Thyroid gland (tissue), 4 donors: ENCODE results near the gene ASTL. TPM values are rescaled to one million over a fixed set of nuclear protein-coding genes. Genes with fewer than 3 reads are reported as not detected.

ENCODE experiments used
- DNase-seq, 2 donors: peaks; one replicate each; pipeline ENCODE4 v3.0.0-alpha.2; 2019
- H3K27ac ChIP-seq, 3 donors: fragments of 200-600 bp; sonication (generic); 1 replicate in 2 of 3; 2 replicates in 1 of 3; pipeline ENCODE4 v1.5.1; 2016 to 2019; ENCODE audit warnings: mild to moderate bottlenecking in 1 of 3, moderate library complexity in 1 of 3
- H3K27me3 ChIP-seq: fragments of 200-600 bp; sonication (generic); one replicate; pipeline ENCODE4 v1.5.1; 2019
- H3K36me3 ChIP-seq, 2 donors: fragments of 200-600 bp; sonication (generic); one replicate each; pipeline ENCODE4 v1.5.1; 2016 to 2019
- H3K4me1 ChIP-seq, 2 donors: fragments of 200-600 bp; sonication (generic); one replicate each; pipeline ENCODE4 v1.5.1; 2017 to 2019
- H3K4me3 ChIP-seq, 3 donors: fragments of 200-600 bp; sonication (generic); replicated peaks in 1 of 3; 1 replicate in 2 of 3; 2 replicates in 1 of 3; pipeline ENCODE4 v1.5.1; 2016; ENCODE audit warnings: mild to moderate bottlenecking in 1 of 3
- H3K9me3 ChIP-seq: fragments of 200-600 bp; sonication (generic); one replicate; pipeline ENCODE4 v1.5.1; 2017
- CTCF ChIP-seq, 6 experiments: fragments of 200-600 bp in 3 of 6; fragments of 450-650 bp in 3 of 6; sonication (generic) in 3 of 6; IDR thresholded peaks; one replicate each; pipeline ENCODE4 v1.5.1; 2016 to 2019; ENCODE audit warnings: antibody characterized with exemption in 6 of 6, mild to moderate bottlenecking in 2 of 6, inconsistent platforms in 1 of 6, moderate library complexity in 1 of 6
- POLR2A ChIP-seq, 2 donors: fragments of 450-650 bp; IDR thresholded peaks; one replicate each; pipeline ENCODE4 v1.6.1; 2017; ENCODE audit warnings: antibody characterized with exemption in 2 of 2, mild to moderate bottlenecking in 2 of 2, moderate library complexity in 1 of 2
- WGBS, 2 donors: methylation state at CpG; one replicate each; pipeline ENCODE4 v1.1.5; 2017; 5-methylcytosine and 5-hydroxymethylcytosine counted together
- intact Hi-C: fragments of 100-400 bp; cut with DNase I; formaldehyde crosslinking; loops from one replicate; pipeline ENCODE4 v1.15.1; 2023
- total RNA-seq, 4 donors: library from RNA; depleted of rRNA; stranded (reverse); fragments of >200 nt; gene quantifications; one replicate each; pipeline ENCODE4 v1.2.3, GENCODE V29; 2016

The ASTL gene
- total RNA-seq, 4 donors from 2014 or later, result not detected

GRCh38 chr2:96181529-96181928 lies 43.2 kb upstream of the ASTL start:
- H3K27ac ChIP-seq, result no peak overlapping the region
- H3K27me3 ChIP-seq, result no peaks in the 10 kb centered on the region
- no peak for TF ChIP-seq CTCF (IDR thresholded peaks at IDR 0.05)
- TF ChIP-seq POLR2A (IDR thresholded peaks at IDR 0.05), result no peak
- no peak for DNase-seq
- peaks cover 18 to 25% of the 10 kb centered on the region in 2 donors for H3K36me3 ChIP-seq
- no peaks in the 10 kb centered on the region for H3K9me3 ChIP-seq
- WGBS, 2 donors, result 77 to 78% methylated on average over 5 of the region's 5 CpGs
- no peak overlapping the region for H3K4me3 ChIP-seq
- no peaks in the 10 kb centered on the region for H3K4me1 ChIP-seq
- intact Hi-C loops, result no loop called here

GRCh38 chr2:96180521-96180920 lies 42.2 kb upstream of the ASTL start:
- no peak overlapping the region for H3K27ac ChIP-seq
- no peaks in the 10 kb centered on the region for H3K4me1 ChIP-seq
- no peak for DNase-seq
- no peak for TF ChIP-seq POLR2A (IDR thresholded peaks at IDR 0.05)
- TF ChIP-seq CTCF (IDR thresholded peaks at IDR 0.05), result no peak
- H3K27me3 ChIP-seq, result no peaks in the 10 kb centered on the region
- H3K4me3 ChIP-seq, result no peak overlapping the region
- no peaks in the 10 kb centered on the region for H3K9me3 ChIP-seq
- peaks cover 8 to 15% of the 10 kb centered on the region in 2 donors for H3K36me3 ChIP-seq
- intact Hi-C loops, result no loop called here

GRCh38 chr2:96180002-96180401 lies 41.7 kb upstream of the ASTL start:
- H3K4me1 ChIP-seq, result no peaks in the 10 kb centered on the region
- TF ChIP-seq POLR2A (IDR thresholded peaks at IDR 0.05) (no peak), CTCF (IDR thresholded peaks at IDR 0.05) (no peak)
- DNase-seq, result no peak
- intact Hi-C loops, result no loop called here
- H3K4me3 ChIP-seq, result no peak overlapping the region
- no peaks in the 10 kb centered on the region for H3K27me3 ChIP-seq
- no peak overlapping the region for H3K27ac ChIP-seq
- H3K9me3 ChIP-seq, result no peaks in the 10 kb centered on the region
- H3K36me3 ChIP-seq, result peaks cover 3 to 10% of the 10 kb centered on the region in 2 donors
- 86 to 91% methylated on average over 1 of the region's 1 CpG for WGBS, 2 donors

- TF ChIP-seq CTCF (IDR thresholded peaks at IDR 0.05) (no peak), POLR2A (IDR thresholded peaks at IDR 0.05) (no peak)
- Histone ChIP-seq H3K27ac (no peak overlapping the region), H3K27me3 (no peaks in the 10 kb centered on the region), H3K36me3 (no peaks in the 10 kb centered on the region), H3K4me1 (no peaks in the 10 kb centered on the region), H3K4me3 (no peak overlapping the region), H3K9me3 (no peaks in the 10 kb centered on the region)
- intact Hi-C loops, result loop anchor here (10.0 kb wide), 1 partner anchor 152 kb away; no protein-coding TSS in a partner anchor
- DNase-seq, result no peak
- WGBS, 2 donors, result 49 to 52% methylated on average over 4 of the region's 4 CpGs
These were observed 38.4 kb upstream of the ASTL start for GRCh38 chr2:96176661-96177060.

GRCh38 chr2:96175951-96176350 lies 37.6 kb upstream of the ASTL start:
- no peak overlapping the region for H3K27ac ChIP-seq

More at GRCh38 chr2:96175951-96176350, 37.6 kb upstream of the ASTL start:
- no peak overlapping the region for H3K4me3 ChIP-seq
- no peak for DNase-seq
- no peaks in the 10 kb centered on the region for H3K4me1 ChIP-seq
- no peaks in the 10 kb centered on the region for H3K9me3 ChIP-seq
- TF ChIP-seq CTCF (IDR thresholded peaks at IDR 0.05) (no peak), POLR2A (IDR thresholded peaks at IDR 0.05) (no peak)
- H3K27me3 ChIP-seq, result no peaks in the 10 kb centered on the region
- intact Hi-C loops, result loop anchor here (10.0 kb wide), 1 partner anchor 151 kb away; no protein-coding TSS in a partner anchor
- no peaks in the 10 kb centered on the region for H3K36me3 ChIP-seq
- 80 to 82% methylated on average over 6 of the region's 6 CpGs for WGBS, 2 donors
